ENCODE results near the gene NUSAP1.
"Not testable (repeated sequence)": the region's sequence is repeated elsewhere in the genome, so short reads cannot be mapped to it uniquely, and the experiment has no call there.

NUSAP1 gene

GRCh38 chr15:41341519-41341918 lies 8.8 kb downstream of the NUSAP1 start:
- no peak for DNase-seq
- no peaks in the 10 kb centered on the region for H3K9me3 Mint-ChIP-seq
- H3K4me1 Mint-ChIP-seq (ENCODE audit: low read depth), result peaks cover 14% of the 10 kb centered on the region
- H3K4me3 Mint-ChIP-seq, result no peak overlapping the region
- H3K27me3 Mint-ChIP-seq, result no peaks in the 10 kb centered on the region
- H3K36me3 Mint-ChIP-seq (ENCODE audit: low read depth), result peaks cover 88% of the 10 kb centered on the region
- H3K27ac Mint-ChIP-seq, result no peak overlapping the region

- peaks cover 89% of the 10 kb centered on the region for H3K36me3 Mint-ChIP-seq (ENCODE audit: low read depth)
Measured at GRCh38 chr15:41347236-41347635, 14.6 kb downstream of the NUSAP1 start.

GRCh38 chr15:41350057-41350717 lies 17.5 kb downstream of the NUSAP1 start:
- DNase-seq, result no peak
- Mint-ChIP-seq H3K9me3 (no peaks in the 10 kb centered on the region), H3K27ac (no peak overlapping the region), H3K4me3 (no peak overlapping the region), H3K36me3 (ENCODE audit: low read depth) (peaks cover 82% of the 10 kb centered on the region), H3K27me3 (no peaks in the 10 kb centered on the region), H3K4me1 (ENCODE audit: low read depth) (no peaks in the 10 kb centered on the region)

More at GRCh38 chr15:41347236-41347635, 14.6 kb downstream of the NUSAP1 start:
- H3K4me1 Mint-ChIP-seq (ENCODE audit: low read depth), result no peaks in the 10 kb centered on the region
- DNase-seq, result no peak
- no peaks in the 10 kb centered on the region for H3K27me3 Mint-ChIP-seq
- H3K27ac Mint-ChIP-seq, result no peak overlapping the region
- no peak overlapping the region for H3K4me3 Mint-ChIP-seq
- no peaks in the 10 kb centered on the region for H3K9me3 Mint-ChIP-seq

GRCh38 chr15:41354371-41354770 lies 21.7 kb downstream of the NUSAP1 start:
- Mint-ChIP-seq H3K4me3 (no peak overlapping the region), H3K27ac (no peak overlapping the region), H3K4me1 (ENCODE audit: low read depth) (no peaks in the 10 kb centered on the region), H3K36me3 (ENCODE audit: low read depth) (peaks cover 83% of the 10 kb centered on the region), H3K9me3 (no peaks in the 10 kb centered on the region), H3K27me3 (no peaks in the 10 kb centered on the region)
- DNase-seq, result no peak

GRCh38 chr15:41367418-41367817 lies 34.7 kb downstream of the NUSAP1 start:
- peaks cover 88% of the 10 kb centered on the region for H3K36me3 Mint-ChIP-seq (ENCODE audit: low read depth)
- no peaks in the 10 kb centered on the region for H3K9me3 Mint-ChIP-seq
- no peaks in the 10 kb centered on the region for H3K27me3 Mint-ChIP-seq
- no peak overlapping the region for H3K27ac Mint-ChIP-seq
- no peak overlapping the region for H3K4me3 Mint-ChIP-seq
- no peak for DNase-seq
- no peaks in the 10 kb centered on the region for H3K4me1 Mint-ChIP-seq (ENCODE audit: low read depth)

GRCh38 chr15:41377978-41378377 lies 45.3 kb downstream of the NUSAP1 start:
- H3K9me3 Mint-ChIP-seq, result no peaks in the 10 kb centered on the region
- no peak for DNase-seq
- H3K4me3 Mint-ChIP-seq, result no peak overlapping the region
- no peaks in the 10 kb centered on the region for H3K27me3 Mint-ChIP-seq
- peaks cover 78% of the 10 kb centered on the region for H3K36me3 Mint-ChIP-seq (ENCODE audit: low read depth)
- no peaks in the 10 kb centered on the region for H3K4me1 Mint-ChIP-seq (ENCODE audit: low read depth)
- H3K27ac Mint-ChIP-seq, result no peak overlapping the region

GRCh38 chr15:41383974-41384749 lies 51.5 kb downstream of the NUSAP1 start:
- not testable (repeated sequence) for H3K9me3 Mint-ChIP-seq; H3K4me1 Mint-ChIP-seq (ENCODE audit: low read depth); H3K27me3 Mint-ChIP-seq; H3K4me3 Mint-ChIP-seq; DNase-seq; H3K27ac Mint-ChIP-seq
- H3K36me3 Mint-ChIP-seq (ENCODE audit: low read depth), result peaks cover 56% of the 10 kb centered on the region

GRCh38 chr15:41387646-41388045 lies 55.0 kb downstream of the NUSAP1 start:
- Mint-ChIP-seq H3K4me3 (no peak overlapping the region), H3K27me3 (no peaks in the 10 kb centered on the region), H3K4me1 (ENCODE audit: low read depth) (no peaks in the 10 kb centered on the region), H3K36me3 (ENCODE audit: low read depth) (peaks cover 43% of the 10 kb centered on the region), H3K27ac (no peak overlapping the region), H3K9me3 (no peaks in the 10 kb centered on the region)
- DNase-seq, result no peak

GRCh38 chr15:41392659-41393058 lies 60.0 kb downstream of the NUSAP1 start:
- Mint-ChIP-seq H3K36me3 (ENCODE audit: low read depth) (peaks cover 59% of the 10 kb centered on the region), H3K27me3 (no peaks in the 10 kb centered on the region), H3K4me3 (no peak overlapping the region), H3K9me3 (no peaks in the 10 kb centered on the region), H3K27ac (peak overlapping the region; percentile 56), H3K4me1 (ENCODE audit: low read depth) (peaks cover 20% of the 10 kb centered on the region)
- no peak for DNase-seq

- H3K27me3 Mint-ChIP-seq, result no peaks in the 10 kb centered on the region
- peaks cover 45% of the 10 kb centered on the region for H3K36me3 Mint-ChIP-seq (ENCODE audit: low read depth)
- DNase-seq, result no peak
- H3K27ac Mint-ChIP-seq, result peak overlapping the region; percentile 85
- peaks cover 20% of the 10 kb centered on the region for H3K4me1 Mint-ChIP-seq (ENCODE audit: low read depth)
- H3K4me3 Mint-ChIP-seq, result no peak overlapping the region
- H3K9me3 Mint-ChIP-seq, result no peaks in the 10 kb centered on the region
Measured at GRCh38 chr15:41394924-41395323, 62.2 kb downstream of the NUSAP1 start.

GRCh38 chr15:41396111-41396510 lies 63.4 kb downstream of the NUSAP1 start:
- peak overlapping the region; percentile 39 for H3K27ac Mint-ChIP-seq
- no peak overlapping the region for H3K4me3 Mint-ChIP-seq
- H3K27me3 Mint-ChIP-seq, result no peaks in the 10 kb centered on the region
- DNase-seq, result no peak
- no peaks in the 10 kb centered on the region for H3K9me3 Mint-ChIP-seq
- H3K36me3 Mint-ChIP-seq (ENCODE audit: low read depth), result peaks cover 42% of the 10 kb centered on the region
- H3K4me1 Mint-ChIP-seq (ENCODE audit: low read depth), result peaks cover 24% of the 10 kb centered on the region

- Mint-ChIP-seq H3K27ac (peak overlapping the region; percentile 95), H3K36me3 (ENCODE audit: low read depth) (peaks cover 14% of the 10 kb centered on the region), H3K4me3 (peak overlapping the region; percentile 92), H3K9me3 (no peaks in the 10 kb centered on the region), H3K27me3 (no peaks in the 10 kb centered on the region), H3K4me1 (ENCODE audit: low read depth) (peaks cover 20% of the 10 kb centered on the region)
- DNase-seq, result no peak
Measured at GRCh38 chr15:41401904-41402267, 69.2 kb downstream of the NUSAP1 start.

GRCh38 chr15:41407341-41407740 lies 74.7 kb downstream of the NUSAP1 start:
- H3K36me3 Mint-ChIP-seq (ENCODE audit: low read depth), result peaks cover 7% of the 10 kb centered on the region
- no peaks in the 10 kb centered on the region for H3K27me3 Mint-ChIP-seq
- H3K4me3 Mint-ChIP-seq, result no peak overlapping the region
- peaks cover 12% of the 10 kb centered on the region for H3K4me1 Mint-ChIP-seq (ENCODE audit: low read depth)
- no peaks in the 10 kb centered on the region for H3K9me3 Mint-ChIP-seq
- DNase-seq, result no peak
- no peak overlapping the region for H3K27ac Mint-ChIP-seq

- DNase-seq, result no peak
- H3K4me1 Mint-ChIP-seq (ENCODE audit: low read depth), result peaks cover 8% of the 10 kb centered on the region
Measured at GRCh38 chr15:41408234-41408641, 75.6 kb downstream of the NUSAP1 start.

GRCh38 chr15:41411031-41411430 lies 78.3 kb downstream of the NUSAP1 start:
- no peak overlapping the region for H3K27ac Mint-ChIP-seq
- peaks cover 4% of the 10 kb centered on the region for H3K36me3 Mint-ChIP-seq (ENCODE audit: low read depth)
- peaks cover 10% of the 10 kb centered on the region for H3K4me1 Mint-ChIP-seq (ENCODE audit: low read depth)
- H3K27me3 Mint-ChIP-seq, result no peaks in the 10 kb centered on the region
- no peak for DNase-seq
- no peaks in the 10 kb centered on the region for H3K9me3 Mint-ChIP-seq
- H3K4me3 Mint-ChIP-seq, result no peak overlapping the region

More at GRCh38 chr15:41408234-41408641, 75.6 kb downstream of the NUSAP1 start:
- Mint-ChIP-seq H3K4me3 (no peak overlapping the region), H3K27me3 (no peaks in the 10 kb centered on the region), H3K27ac (no peak overlapping the region), H3K9me3 (no peaks in the 10 kb centered on the region), H3K36me3 (ENCODE audit: low read depth) (no peaks in the 10 kb centered on the region)
